Vagina (tissue), 2 donors: ENCODE measurements around the gene SPAG4. TPM values are rescaled to one million over a fixed set of nuclear protein-coding genes. Genes with fewer than 3 reads are reported as not detected.

ENCODE experiments used
- DNase-seq, 2 donors: peaks; one replicate each; pipeline ENCODE4 v3.0.0-alpha.2; 2017; ENCODE audit errors: extremely low spot score in 2 of 2
- H3K27ac ChIP-seq: fragments of 200-600 bp; sonication (generic); one replicate; pipeline ENCODE4 v1.5.1; 2019
- H3K27me3 ChIP-seq: fragments of 200-600 bp; sonication (generic); one replicate; pipeline ENCODE4 v1.5.1; 2019
- H3K36me3 ChIP-seq, 2 donors: fragments of 200-600 bp; sonication (generic); one replicate each; pipeline ENCODE4 v1.5.1; 2017 to 2019
- H3K4me1 ChIP-seq: fragments of 200-600 bp; sonication (generic); one replicate; pipeline ENCODE4 v1.5.1; 2019
- H3K4me3 ChIP-seq, 2 donors: fragments of 200-600 bp; sonication (generic); 1 replicate in 1 of 2; 2 replicates in 1 of 2; pipeline ENCODE4 v1.5.1; 2016 to 2019
- H3K9me3 ChIP-seq: fragments of 200-600 bp; sonication (generic); one replicate; pipeline ENCODE4 v1.5.1; 2019
- POLR2A ChIP-seq, 2 donors: fragments of 450-650 bp; IDR thresholded peaks; one replicate each; pipeline ENCODE4 v1.6.1; 2017; ENCODE audit warnings: antibody characterized with exemption in 2 of 2, mild to moderate bottlenecking in 2 of 2, moderate library complexity in 2 of 2
- POLR2AphosphoS5 ChIP-seq, 2 donors: sonication (generic); formaldehyde crosslinking; IDR thresholded peaks; one replicate each; pipeline ENCODE4 v1.9.0; 2017; ENCODE audit warnings: antibody characterized with exemption in 2 of 2, mild to moderate bottlenecking in 2 of 2, low read depth in 1 of 2; ENCODE audit not compliant: insufficient read depth in 1 of 2
- intact Hi-C: fragments of 100-400 bp; cut with DNase I; formaldehyde crosslinking; loops from one replicate; pipeline ENCODE4 v1.15.1; 2023
- total RNA-seq: library from RNA; depleted of rRNA; stranded (reverse); fragments of >200 nt; gene quantifications from one replicate; pipeline ENCODE4 v1.2.3, GENCODE V29; 2016
- TF ChIP-seq, protein P1 (sequence below), 3 experiments: fragments of 450-650 bp in 2 of 3; fragments of 200-600 bp in 1 of 3; sonication (generic) in 1 of 3; IDR thresholded peaks; one replicate each; pipeline ENCODE4 v1.5.1; 2017 to 2019; ENCODE audit warnings: antibody characterized with exemption in 3 of 3, mild to moderate bottlenecking in 2 of 3, moderate library complexity in 2 of 3

Gene SPAG4
- total RNA-seq, 1 donor from 2014 or later: 6.9 TPM

DNA sequence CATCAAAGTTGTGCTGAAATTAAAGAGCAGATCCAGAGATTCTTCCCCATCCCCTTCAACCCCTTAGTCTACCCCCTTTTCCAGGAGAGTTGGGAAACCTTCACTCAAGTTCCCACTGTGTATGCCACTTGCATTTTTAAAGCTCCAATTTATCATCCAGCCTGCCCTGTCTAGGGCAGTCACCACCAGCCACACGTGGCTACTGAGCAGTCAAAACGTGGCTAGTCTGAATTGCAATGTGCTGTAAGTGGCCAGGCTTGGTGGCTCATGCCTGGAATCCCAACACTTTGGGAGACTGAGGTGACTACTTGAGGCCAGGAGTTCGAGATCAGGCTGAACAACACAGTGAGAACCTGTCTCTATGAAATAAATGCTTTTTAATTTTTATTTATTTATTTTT, 38.8 kb upstream of the SPAG4 start:
- Histone ChIP-seq H3K4me1 (no peaks in the 10 kb centered on the region), H3K4me3 (no peak overlapping the region), H3K9me3 (no peaks in the 10 kb centered on the region), H3K27ac (no peak overlapping the region), H3K27me3 (no peaks in the 10 kb centered on the region), H3K36me3 (no peaks in the 10 kb centered on the region)
- TF ChIP-seq POLR2AphosphoS5 (IDR thresholded peaks at IDR 0.05; ENCODE audit: insufficient read depth in 1 of 2, low read depth in 1 of 2) (no peak), POLR2A (IDR thresholded peaks at IDR 0.05) (no peak)
- TF ChIP-seq, protein P1, sequence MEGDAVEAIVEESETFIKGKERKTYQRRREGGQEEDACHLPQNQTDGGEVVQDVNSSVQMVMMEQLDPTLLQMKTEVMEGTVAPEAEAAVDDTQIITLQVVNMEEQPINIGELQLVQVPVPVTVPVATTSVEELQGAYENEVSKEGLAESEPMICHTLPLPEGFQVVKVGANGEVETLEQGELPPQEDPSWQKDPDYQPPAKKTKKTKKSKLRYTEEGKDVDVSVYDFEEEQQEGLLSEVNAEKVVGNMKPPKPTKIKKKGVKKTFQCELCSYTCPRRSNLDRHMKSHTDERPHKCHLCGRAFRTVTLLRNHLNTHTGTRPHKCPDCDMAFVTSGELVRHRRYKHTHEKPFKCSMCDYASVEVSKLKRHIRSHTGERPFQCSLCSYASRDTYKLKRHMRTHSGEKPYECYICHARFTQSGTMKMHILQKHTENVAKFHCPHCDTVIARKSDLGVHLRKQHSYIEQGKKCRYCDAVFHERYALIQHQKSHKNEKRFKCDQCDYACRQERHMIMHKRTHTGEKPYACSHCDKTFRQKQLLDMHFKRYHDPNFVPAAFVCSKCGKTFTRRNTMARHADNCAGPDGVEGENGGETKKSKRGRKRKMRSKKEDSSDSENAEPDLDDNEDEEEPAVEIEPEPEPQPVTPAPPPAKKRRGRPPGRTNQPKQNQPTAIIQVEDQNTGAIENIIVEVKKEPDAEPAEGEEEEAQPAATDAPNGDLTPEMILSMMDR (IDR thresholded peaks at IDR 0.05): no peak
- no peak for DNase-seq
- intact Hi-C loops: no loop called here

DNA sequence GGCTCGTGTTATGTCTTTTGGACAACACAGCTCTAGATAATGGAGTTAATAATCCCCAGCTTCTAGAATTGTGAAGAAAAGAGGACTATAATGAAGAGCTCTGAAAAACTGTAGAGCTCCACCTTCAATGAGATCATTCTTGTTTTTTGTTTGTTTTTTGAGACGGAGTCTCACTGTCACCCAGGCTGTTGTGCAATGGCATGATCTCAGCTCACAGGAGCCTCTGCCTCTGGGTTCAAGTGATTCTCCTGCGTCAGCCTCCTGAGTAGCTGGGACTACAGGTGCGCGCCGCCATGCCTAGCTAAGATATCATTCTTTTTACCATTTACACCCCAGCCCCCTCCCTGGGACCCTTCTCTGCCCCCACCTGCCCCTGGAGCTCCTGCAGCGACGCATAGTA, 37.2 kb upstream of the SPAG4 start:
- Histone ChIP-seq H3K27ac (no peak overlapping the region), H3K4me1 (no peaks in the 10 kb centered on the region), H3K4me3 (no peak overlapping the region), H3K36me3 (no peaks in the 10 kb centered on the region), H3K9me3 (no peaks in the 10 kb centered on the region), H3K27me3 (no peaks in the 10 kb centered on the region)
- TF ChIP-seq POLR2A (IDR thresholded peaks at IDR 0.05) (no peak), POLR2AphosphoS5 (IDR thresholded peaks at IDR 0.05; ENCODE audit: insufficient read depth in 1 of 2, low read depth in 1 of 2) (no peak)
- TF ChIP-seq, protein P1 (IDR thresholded peaks at IDR 0.05): no peak
- intact Hi-C loops: no loop called here
- DNase-seq: no peak

DNA sequence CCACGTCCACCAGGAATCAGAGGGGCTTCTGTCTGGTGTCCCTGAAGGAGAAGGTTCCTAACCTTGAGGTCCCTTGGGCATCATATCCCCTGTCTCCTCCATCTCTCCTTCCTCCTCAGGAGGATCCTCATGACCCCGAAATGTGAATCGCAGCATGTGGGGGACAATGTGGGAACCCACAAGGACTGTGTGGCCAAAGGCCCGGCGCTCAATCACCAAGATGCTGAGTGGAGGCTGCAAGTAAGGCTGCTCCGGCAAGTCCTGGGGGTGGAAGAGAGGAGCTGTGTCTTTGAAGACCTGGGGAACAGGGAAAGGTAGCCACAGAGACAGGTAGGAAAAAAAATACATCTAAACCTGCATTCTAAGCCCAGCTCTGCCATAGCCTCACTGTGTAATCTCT, 36.4 kb upstream of the SPAG4 start:
- intact Hi-C loops: no loop called here
- TF ChIP-seq, protein P1 (IDR thresholded peaks at IDR 0.05): no peak
- no peak for TF ChIP-seq POLR2A (IDR thresholded peaks at IDR 0.05)
- no peak for TF ChIP-seq POLR2AphosphoS5 (IDR thresholded peaks at IDR 0.05; ENCODE audit: insufficient read depth in 1 of 2, low read depth in 1 of 2)
- no peak overlapping the region for H3K27ac ChIP-seq

DNA sequence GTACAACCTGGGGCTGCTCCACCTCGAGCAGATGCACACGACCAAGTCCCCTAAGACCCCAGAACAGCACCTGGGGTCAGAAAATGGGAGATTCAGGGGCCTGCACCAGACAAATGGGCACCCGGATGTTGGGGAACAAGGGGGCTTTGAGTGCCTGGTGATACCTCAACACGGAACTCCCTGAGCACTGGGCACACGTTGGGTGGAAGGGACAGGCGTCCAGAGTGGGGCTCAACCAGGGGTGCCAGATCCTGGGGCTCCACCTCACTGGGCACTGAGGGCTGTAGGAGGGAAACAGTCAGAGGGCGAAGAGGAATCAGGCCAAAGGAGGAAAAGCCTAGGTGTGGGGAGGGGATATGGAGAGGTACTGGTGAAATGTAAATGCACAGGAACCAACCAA, 33.5 kb upstream of the SPAG4 start:
- TF ChIP-seq POLR2AphosphoS5 (IDR thresholded peaks at IDR 0.05; ENCODE audit: insufficient read depth in 1 of 2, low read depth in 1 of 2): no peak
- TF ChIP-seq POLR2A (IDR thresholded peaks at IDR 0.05): no peak
- TF ChIP-seq, protein P1 (IDR thresholded peaks at IDR 0.05): no peak
- intact Hi-C loops: no loop called here
- Histone ChIP-seq H3K4me3 (no peak overlapping the region), H3K36me3 (no peaks in the 10 kb centered on the region), H3K9me3 (no peaks in the 10 kb centered on the region), H3K27me3 (no peaks in the 10 kb centered on the region), H3K27ac (no peak overlapping the region), H3K4me1 (no peaks in the 10 kb centered on the region)
- no peak for DNase-seq

More for the DNA sequence above, 36.4 kb upstream of the SPAG4 start:
- Histone ChIP-seq H3K9me3 (no peaks in the 10 kb centered on the region), H3K4me3 (no peak overlapping the region), H3K27me3 (no peaks in the 10 kb centered on the region), H3K36me3 (no peaks in the 10 kb centered on the region), H3K4me1 (no peaks in the 10 kb centered on the region)
- DNase-seq: no peak

DNA sequence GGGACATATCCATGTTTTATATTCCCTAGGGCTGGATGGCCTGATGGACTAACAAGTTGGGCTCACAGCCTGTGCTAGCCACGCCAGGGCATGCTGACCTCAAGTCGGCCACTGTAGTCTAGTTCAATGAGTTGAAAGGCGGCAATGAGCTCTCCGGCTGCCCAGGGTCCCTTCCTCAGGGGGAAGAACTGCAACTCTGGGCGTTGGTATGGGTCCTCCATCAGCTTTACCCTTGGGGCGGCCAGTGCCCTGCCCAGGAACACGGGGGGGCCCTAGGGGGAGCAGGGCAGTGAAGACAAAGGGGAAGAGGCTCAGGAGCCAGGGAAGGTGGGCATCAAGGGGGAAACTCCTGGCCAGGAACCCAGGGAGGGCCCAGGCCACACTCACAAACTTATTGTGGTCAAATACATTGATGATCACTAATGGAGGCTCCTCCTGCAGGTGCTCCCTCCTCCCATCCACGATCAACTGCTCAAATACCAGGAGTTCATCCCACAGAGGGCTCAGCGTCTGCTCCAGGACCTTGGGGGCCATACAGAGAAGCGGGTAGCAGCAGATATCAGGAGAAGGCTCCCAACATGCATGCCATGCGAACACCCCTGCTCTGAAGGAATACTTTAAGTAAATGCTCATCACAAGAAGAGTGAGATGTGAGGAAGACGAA, 32.8 kb upstream of the SPAG4 start:
- intact Hi-C loops: no loop called here
- H3K36me3 ChIP-seq: no peaks in the 10 kb centered on the region
- no peak overlapping the region for H3K4me3 ChIP-seq
- no peak for DNase-seq
- TF ChIP-seq, protein P1 (IDR thresholded peaks at IDR 0.05): no peak
- TF ChIP-seq POLR2AphosphoS5 (IDR thresholded peaks at IDR 0.05; ENCODE audit: insufficient read depth in 1 of 2, low read depth in 1 of 2) (no peak), POLR2A (IDR thresholded peaks at IDR 0.05) (no peak)
- H3K4me1 ChIP-seq: no peaks in the 10 kb centered on the region
- no peak overlapping the region for H3K27ac ChIP-seq
- no peaks in the 10 kb centered on the region for H3K27me3 ChIP-seq
- H3K9me3 ChIP-seq: no peaks in the 10 kb centered on the region
